ENCODE measurements around the gene TNK2. TPM values are rescaled to one million over a fixed set of nuclear protein-coding genes. Genes with fewer than 3 reads are reported as not detected.
"Not testable (repeated sequence)": the region's sequence is repeated elsewhere in the genome, so short reads cannot be mapped to it uniquely, and the experiment has no call there.

TNK2 gene
- total RNA-seq, 2 donors from 2014 or later, result 56.5 to 67.7 TPM

GRCh38 chr3:195825857-195826804, 82.2 kb downstream of the TNK2 start:
- ATAC-seq (replicated peaks), result no peak
- H3K4me3 Mint-ChIP-seq, result no peak overlapping the region
- H3K27ac Mint-ChIP-seq, result no peak overlapping the region
- no peaks in the 10 kb centered on the region for H3K4me1 Mint-ChIP-seq
- H3K36me3 Mint-ChIP-seq (ENCODE audit: low read depth), result no peaks in the 10 kb centered on the region
- peaks cover 11% of the 10 kb centered on the region for H3K27me3 Mint-ChIP-seq
- H3K9me3 Mint-ChIP-seq, result no peaks in the 10 kb centered on the region

GRCh38 chr3:195825191-195825588, 83.2 kb downstream of the TNK2 start:
- no peak for ATAC-seq (replicated peaks)
- H3K27ac Mint-ChIP-seq, result no peak overlapping the region
- peaks cover 11% of the 10 kb centered on the region for H3K27me3 Mint-ChIP-seq
- H3K4me1 Mint-ChIP-seq, result no peaks in the 10 kb centered on the region
- no peaks in the 10 kb centered on the region for H3K36me3 Mint-ChIP-seq (ENCODE audit: low read depth)
- no peak overlapping the region for H3K4me3 Mint-ChIP-seq
- no peaks in the 10 kb centered on the region for H3K9me3 Mint-ChIP-seq

GRCh38 chr3:195824425-195825190, 83.7 kb downstream of the TNK2 start:
- not testable (repeated sequence) for H3K9me3 Mint-ChIP-seq; ATAC-seq (replicated peaks); H3K36me3 Mint-ChIP-seq (ENCODE audit: low read depth); H3K4me1 Mint-ChIP-seq; H3K4me3 Mint-ChIP-seq; H3K27ac Mint-ChIP-seq
- peaks cover 11% of the 10 kb centered on the region for H3K27me3 Mint-ChIP-seq

GRCh38 chr3:195823999-195824398, 84.4 kb downstream of the TNK2 start:
- H3K9me3 Mint-ChIP-seq, result no peaks in the 10 kb centered on the region
- no peak overlapping the region for H3K4me3 Mint-ChIP-seq
- peaks cover 11% of the 10 kb centered on the region for H3K27me3 Mint-ChIP-seq
- H3K36me3 Mint-ChIP-seq (ENCODE audit: low read depth), result no peaks in the 10 kb centered on the region
- H3K27ac Mint-ChIP-seq, result no peak overlapping the region
- no peak for ATAC-seq (replicated peaks)
- H3K4me1 Mint-ChIP-seq, result no peaks in the 10 kb centered on the region

DNA sequence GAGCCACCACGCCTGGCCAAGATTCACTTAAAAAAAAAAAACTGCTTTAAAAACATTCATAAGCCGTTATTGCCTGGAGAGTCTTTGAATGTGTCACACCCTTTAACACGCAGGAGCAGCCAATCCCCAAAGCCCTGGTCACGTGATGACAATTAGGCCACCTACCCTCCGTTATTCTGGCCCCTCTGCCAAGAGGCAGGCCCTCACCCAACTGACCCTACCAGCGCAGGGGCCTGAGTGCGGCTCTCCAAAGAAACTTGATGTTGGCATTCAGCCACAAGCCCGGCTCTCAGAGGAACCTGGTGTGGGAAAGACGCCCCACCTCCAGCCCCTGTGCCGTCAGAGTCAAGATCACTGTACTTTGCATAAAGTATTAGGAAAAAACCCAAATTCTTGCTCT, 85.1 kb downstream of the TNK2 start:
- no peaks in the 10 kb centered on the region for H3K4me1 Mint-ChIP-seq
- no peak for ATAC-seq (replicated peaks)
- no peaks in the 10 kb centered on the region for H3K9me3 Mint-ChIP-seq

DNA sequence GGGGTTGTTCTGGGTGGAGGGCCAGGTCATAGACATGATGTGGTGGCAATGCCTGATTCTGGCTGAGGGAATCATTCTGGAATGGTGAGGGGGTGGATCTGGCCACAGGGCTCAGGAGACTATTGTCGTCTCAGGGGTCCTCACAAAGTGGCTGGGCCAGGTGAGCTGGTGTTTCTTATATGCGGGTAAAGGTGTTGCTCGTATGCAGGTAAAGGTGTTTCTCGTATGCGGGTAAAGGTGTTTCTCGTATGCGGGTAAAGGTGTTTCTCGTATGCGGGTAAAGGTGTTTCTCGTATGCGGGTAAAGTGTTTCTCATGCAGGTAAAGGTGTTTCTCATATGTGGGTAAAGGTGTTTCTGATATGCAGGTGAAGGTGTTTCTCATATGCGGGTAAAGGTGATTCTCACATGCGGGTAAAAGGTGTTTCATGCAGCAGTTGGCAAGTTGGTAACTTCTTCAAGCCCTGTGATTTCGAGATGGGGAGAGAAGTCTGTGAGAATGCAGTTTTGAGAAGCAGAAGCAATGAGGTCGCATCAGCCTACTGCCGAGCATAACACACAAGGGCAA, 86.1 kb downstream of the TNK2 start:
- no peaks in the 10 kb centered on the region for H3K9me3 Mint-ChIP-seq

More for the DNA sequence above, 85.1 kb downstream of the TNK2 start:
- Mint-ChIP-seq H3K4me3 (no peak overlapping the region), H3K27me3 (peaks cover 11% of the 10 kb centered on the region), H3K36me3 (ENCODE audit: low read depth) (no peaks in the 10 kb centered on the region), H3K27ac (no peak overlapping the region)

DNA sequence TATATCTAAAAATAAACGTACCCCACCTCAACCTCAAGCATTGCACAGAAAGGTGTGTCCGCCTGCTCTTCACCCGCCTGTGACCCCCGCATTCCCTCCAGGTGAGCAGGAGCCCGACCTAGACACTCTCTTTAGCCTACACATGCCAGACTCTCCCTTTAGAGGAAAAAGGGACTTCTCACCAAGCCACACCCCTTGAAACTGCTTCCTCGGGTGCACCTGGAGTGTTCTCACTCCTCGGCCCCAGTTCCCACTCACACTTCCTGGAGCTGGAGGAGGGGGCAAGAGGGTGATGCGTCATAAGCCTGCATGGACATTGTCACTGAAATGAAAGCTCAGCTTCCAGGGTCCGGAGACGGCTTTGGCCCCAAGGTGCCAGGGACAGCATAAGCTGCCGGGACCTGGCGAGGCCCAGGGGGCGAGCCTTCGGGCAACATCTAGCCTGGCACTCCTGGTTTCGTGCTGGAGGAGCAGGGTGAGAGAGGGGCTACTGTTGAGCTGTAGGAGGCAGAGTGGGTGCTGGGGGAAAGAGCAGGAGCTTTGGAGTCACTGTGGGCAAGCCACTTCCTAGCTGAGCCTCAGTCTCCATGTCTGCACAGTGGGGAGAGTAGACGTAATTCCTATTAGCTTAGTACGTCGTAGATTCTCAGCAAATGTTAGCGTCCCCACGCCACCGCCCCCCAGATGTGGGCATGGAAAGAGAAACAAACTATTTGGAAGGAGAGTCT, 86.8 kb downstream of the TNK2 start:
- Mint-ChIP-seq H3K27ac (no peak overlapping the region), H3K4me3 (no peak overlapping the region), H3K36me3 (ENCODE audit: low read depth) (no peaks in the 10 kb centered on the region), H3K9me3 (no peaks in the 10 kb centered on the region), H3K27me3 (peaks cover 11% of the 10 kb centered on the region), H3K4me1 (no peaks in the 10 kb centered on the region)
- no peak for ATAC-seq (replicated peaks)

More for the DNA sequence above, 86.1 kb downstream of the TNK2 start:
- no peak overlapping the region for H3K4me3 Mint-ChIP-seq
- ATAC-seq (replicated peaks), result no peak
- H3K27ac Mint-ChIP-seq, result no peak overlapping the region
- H3K4me1 Mint-ChIP-seq, result no peaks in the 10 kb centered on the region
- peaks cover 11% of the 10 kb centered on the region for H3K27me3 Mint-ChIP-seq
- no peaks in the 10 kb centered on the region for H3K36me3 Mint-ChIP-seq (ENCODE audit: low read depth)

- no peak overlapping the region for H3K27ac Mint-ChIP-seq
- H3K4me3 Mint-ChIP-seq, result no peak overlapping the region
- peaks cover 11% of the 10 kb centered on the region for H3K27me3 Mint-ChIP-seq
- no peaks in the 10 kb centered on the region for H3K4me1 Mint-ChIP-seq
- H3K36me3 Mint-ChIP-seq (ENCODE audit: low read depth), result no peaks in the 10 kb centered on the region
- no peaks in the 10 kb centered on the region for H3K9me3 Mint-ChIP-seq
- ATAC-seq (replicated peaks), result peak; percentile 21
Measured at GRCh38 chr3:195820901-195821300, 87.5 kb downstream of the TNK2 start.

GRCh38 chr3:195820186-195820585, 88.2 kb downstream of the TNK2 start:
- no peaks in the 10 kb centered on the region for H3K36me3 Mint-ChIP-seq (ENCODE audit: low read depth)
- no peak overlapping the region for H3K27ac Mint-ChIP-seq
- H3K27me3 Mint-ChIP-seq, result peaks cover 11% of the 10 kb centered on the region
- no peak overlapping the region for H3K4me3 Mint-ChIP-seq
- no peaks in the 10 kb centered on the region for H3K9me3 Mint-ChIP-seq
- H3K4me1 Mint-ChIP-seq, result no peaks in the 10 kb centered on the region
- no peak for ATAC-seq (replicated peaks)

DNA sequence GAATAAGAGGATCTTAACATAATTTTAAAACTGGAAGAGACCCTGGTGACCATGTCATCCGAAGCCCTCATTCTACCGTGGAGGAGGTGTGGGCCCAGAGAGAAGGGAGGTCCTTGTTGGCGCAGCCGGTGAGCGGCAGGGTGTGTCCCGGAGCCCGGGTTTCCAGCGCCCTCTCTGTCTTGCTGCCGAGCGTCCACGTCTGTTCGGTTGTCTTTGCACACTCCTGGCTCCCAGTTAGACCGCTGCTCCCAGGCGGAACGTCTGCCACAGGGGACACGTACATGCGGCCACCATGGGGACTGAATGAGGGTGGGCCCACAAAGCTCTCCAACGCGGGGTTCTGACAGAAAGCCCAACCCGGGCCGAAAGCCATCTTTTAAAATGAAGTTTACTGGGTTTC, 90.0 kb downstream of the TNK2 start:
- peaks cover 7% of the 10 kb centered on the region for H3K27me3 Mint-ChIP-seq
- no peak for ATAC-seq (replicated peaks)
- no peak overlapping the region for H3K27ac Mint-ChIP-seq
- H3K4me1 Mint-ChIP-seq, result no peaks in the 10 kb centered on the region
- no peaks in the 10 kb centered on the region for H3K36me3 Mint-ChIP-seq (ENCODE audit: low read depth)
- H3K9me3 Mint-ChIP-seq, result no peaks in the 10 kb centered on the region
- H3K4me3 Mint-ChIP-seq, result no peak overlapping the region

DNA sequence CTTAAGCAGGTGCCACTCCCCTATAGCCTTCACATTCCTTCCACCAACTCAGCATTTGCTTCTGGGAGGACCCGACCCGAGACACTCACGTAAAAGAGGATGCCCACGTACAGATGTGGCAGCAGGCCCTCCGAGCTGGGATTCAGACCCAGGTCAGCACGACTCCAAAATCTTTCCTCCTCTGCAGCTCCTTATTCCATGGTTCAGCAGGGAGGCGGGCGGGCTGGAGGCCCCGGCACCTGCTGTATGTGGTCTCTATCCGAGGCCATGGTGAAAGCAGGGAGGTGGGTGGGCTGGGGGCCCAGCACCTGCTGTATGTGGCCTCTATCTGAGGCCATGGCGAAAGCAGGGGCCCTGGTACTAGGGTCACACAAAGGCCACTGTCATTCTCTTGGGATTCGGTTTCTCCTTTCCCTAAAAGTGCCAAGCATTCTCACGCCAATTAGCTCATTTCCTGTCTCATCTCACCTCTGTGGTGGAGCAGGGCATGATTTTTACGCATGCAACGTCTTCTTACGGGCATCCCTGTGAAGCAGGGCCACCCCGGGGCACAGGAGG, 90.7 kb downstream of the TNK2 start:
- Mint-ChIP-seq H3K4me3 (no peak overlapping the region), H3K27ac (no peak overlapping the region), H3K4me1 (no peaks in the 10 kb centered on the region), H3K27me3 (peaks cover 7% of the 10 kb centered on the region), H3K36me3 (ENCODE audit: low read depth) (no peaks in the 10 kb centered on the region), H3K9me3 (no peaks in the 10 kb centered on the region)
- no peak for ATAC-seq (replicated peaks)

GRCh38 chr3:195816276-195816913, 92.0 kb downstream of the TNK2 start:
- ATAC-seq (replicated peaks); H3K36me3 Mint-ChIP-seq (ENCODE audit: low read depth); H3K4me3 Mint-ChIP-seq; H3K9me3 Mint-ChIP-seq; H3K27ac Mint-ChIP-seq; H3K27me3 Mint-ChIP-seq; H3K4me1 Mint-ChIP-seq: not testable (repeated sequence)

- Mint-ChIP-seq H3K9me3 (no peaks in the 10 kb centered on the region), H3K4me3 (no peak overlapping the region), H3K36me3 (ENCODE audit: low read depth) (no peaks in the 10 kb centered on the region), H3K27ac (no peak overlapping the region), H3K27me3 (no peaks in the 10 kb centered on the region), H3K4me1 (no peaks in the 10 kb centered on the region)
- ATAC-seq (replicated peaks), result peak; percentile 73
Measured at GRCh38 chr3:195815169-195815771, 93.1 kb downstream of the TNK2 start.
